Tibial nerve (tissue), 4 donors: Measurements from ENCODE around the gene SEPTIN1. TPM values are rescaled to one million over a fixed set of nuclear protein-coding genes. Genes with fewer than 3 reads are reported as not detected.

Source experiments
- DNase-seq, 2 donors: peaks; one replicate each; pipeline ENCODE4 v3.0.0-alpha.2; 2019; ENCODE audit warnings: low spot score in 2 of 2
- H3K27ac ChIP-seq, 4 donors: fragments of 200-600 bp; sonication (generic) in 3 of 4; one replicate each; pipeline ENCODE4 v1.5.1; 2017 to 2019; ENCODE audit warnings: mild to moderate bottlenecking in 1 of 4
- H3K27me3 ChIP-seq, 2 donors: fragments of 200-600 bp; sonication (generic) in 1 of 2; one replicate each; pipeline versions ENCODE4 v1.5.1 to v1.6.0; 2017 to 2019
- H3K36me3 ChIP-seq, 3 donors: fragments of 200-600 bp; sonication (generic); one replicate each; pipeline ENCODE4 v1.5.1; 2018 to 2019
- H3K4me1 ChIP-seq, 4 donors: fragments of 200-600 bp; sonication (generic) in 3 of 4; one replicate each; pipeline ENCODE4 v1.5.1; 2017 to 2019
- H3K4me3 ChIP-seq, 4 donors: fragments of 200-600 bp; sonication (generic) in 3 of 4; one replicate each; pipeline ENCODE4 v1.5.1; 2017 to 2019; ENCODE audit warnings: mild to moderate bottlenecking in 1 of 4, moderate library complexity in 1 of 4
- H3K9me3 ChIP-seq, 4 donors: fragments of 200-600 bp; sonication (generic) in 3 of 4; one replicate each; pipeline ENCODE4 v1.5.1; 2017 to 2019
- EP300 ChIP-seq, 2 donors: sonication (generic); formaldehyde crosslinking; IDR thresholded peaks; one replicate each; pipeline ENCODE4 v1.6.1; 2017; ENCODE audit warnings: antibody characterized with exemption in 2 of 2, mild to moderate bottlenecking in 1 of 2
- POLR2A ChIP-seq, 2 donors: fragments of 450-650 bp; IDR thresholded peaks; one replicate each; pipeline ENCODE4 v1.6.1; 2017; ENCODE audit warnings: antibody characterized with exemption in 2 of 2, mild to moderate bottlenecking in 2 of 2, moderate library complexity in 2 of 2
- WGBS, 2 donors: methylation state at CpG; one replicate each; pipeline ENCODE4 v1.1.5; 2018; 5-methylcytosine and 5-hydroxymethylcytosine counted together
- total RNA-seq, 4 donors: library from RNA; depleted of rRNA; stranded (reverse); fragments of >200 nt; gene quantifications; one replicate each; pipeline ENCODE4 v1.1.0, GENCODE V29; 2016
- TF ChIP-seq, protein P1 (sequence below), 5 experiments: fragments of 200-600 bp in 3 of 5; fragments of 450-650 bp in 2 of 5; sonication (generic) in 3 of 5; IDR thresholded peaks; one replicate each; pipeline ENCODE4 v1.5.1; 2016 to 2019; ENCODE audit warnings: antibody characterized with exemption in 5 of 5, mild to moderate bottlenecking in 3 of 5, moderate library complexity in 2 of 5

The SEPTIN1 gene
- total RNA-seq, 4 donors from 2014 or later = 1.4 to 4.8 (median 3.6) TPM; not detected in 1

DNA sequence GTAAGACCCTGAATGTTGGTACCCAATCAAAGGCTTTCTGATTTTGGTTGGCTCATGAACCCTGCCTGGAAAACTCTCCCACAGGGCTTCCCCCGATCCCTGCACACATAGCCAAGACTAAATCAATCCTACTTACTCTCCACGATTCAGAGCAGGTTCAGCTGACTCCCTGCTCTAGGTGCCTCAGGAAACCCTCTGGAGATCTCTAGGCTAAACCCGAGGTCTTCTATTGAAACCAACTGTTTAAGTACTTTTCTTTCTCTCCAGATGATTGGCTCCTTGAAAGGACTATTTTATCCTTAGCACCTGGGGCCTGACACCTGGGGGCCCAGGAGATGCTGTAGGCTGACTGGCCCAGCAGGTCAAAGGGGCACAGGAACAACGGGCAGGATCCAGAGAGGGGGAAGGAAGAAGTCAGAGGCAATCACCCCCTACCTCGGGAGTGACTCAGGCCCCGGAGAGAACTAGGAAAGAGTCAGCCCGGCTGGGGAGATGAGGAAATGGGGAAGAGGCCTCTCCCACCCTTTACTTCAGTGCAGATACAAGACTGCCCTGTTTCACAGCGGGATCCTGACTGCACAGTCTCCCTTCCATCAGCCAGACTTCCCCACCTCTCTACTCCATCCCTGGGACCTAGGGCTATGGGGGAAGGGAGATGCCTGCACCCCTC lies 14.1 kb downstream of the SEPTIN1 start:
- TF ChIP-seq, protein P1, sequence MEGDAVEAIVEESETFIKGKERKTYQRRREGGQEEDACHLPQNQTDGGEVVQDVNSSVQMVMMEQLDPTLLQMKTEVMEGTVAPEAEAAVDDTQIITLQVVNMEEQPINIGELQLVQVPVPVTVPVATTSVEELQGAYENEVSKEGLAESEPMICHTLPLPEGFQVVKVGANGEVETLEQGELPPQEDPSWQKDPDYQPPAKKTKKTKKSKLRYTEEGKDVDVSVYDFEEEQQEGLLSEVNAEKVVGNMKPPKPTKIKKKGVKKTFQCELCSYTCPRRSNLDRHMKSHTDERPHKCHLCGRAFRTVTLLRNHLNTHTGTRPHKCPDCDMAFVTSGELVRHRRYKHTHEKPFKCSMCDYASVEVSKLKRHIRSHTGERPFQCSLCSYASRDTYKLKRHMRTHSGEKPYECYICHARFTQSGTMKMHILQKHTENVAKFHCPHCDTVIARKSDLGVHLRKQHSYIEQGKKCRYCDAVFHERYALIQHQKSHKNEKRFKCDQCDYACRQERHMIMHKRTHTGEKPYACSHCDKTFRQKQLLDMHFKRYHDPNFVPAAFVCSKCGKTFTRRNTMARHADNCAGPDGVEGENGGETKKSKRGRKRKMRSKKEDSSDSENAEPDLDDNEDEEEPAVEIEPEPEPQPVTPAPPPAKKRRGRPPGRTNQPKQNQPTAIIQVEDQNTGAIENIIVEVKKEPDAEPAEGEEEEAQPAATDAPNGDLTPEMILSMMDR (IDR thresholded peaks at IDR 0.05) = no peak
- TF ChIP-seq EP300 (IDR thresholded peaks at IDR 0.05) (no peak), POLR2A (IDR thresholded peaks at IDR 0.05) (no peak)
- peak overlapping the region; percentile 70 to 89 (median 76) for H3K4me3 ChIP-seq
- H3K36me3 ChIP-seq = peaks cover 0 to 29% (median 0%) of the 10 kb centered on the region in 3 donors
- H3K4me1 ChIP-seq = peaks cover 0 to 56% (median 23%) of the 10 kb centered on the region in 4 donors
- peak overlapping the region in 3 of 4 donors; percentile 79 to 91 (median 88) for H3K27ac ChIP-seq
- DNase-seq = no peak
- H3K9me3 ChIP-seq = no peaks in the 10 kb centered on the region
- no peaks in the 10 kb centered on the region for H3K27me3 ChIP-seq
- 2 to 3% methylated on average over 8 of the region's 8 CpGs for WGBS, 2 donors

- Histone ChIP-seq H3K4me3 (peak overlapping the region; percentile 70 to 89 (median 76)), H3K27me3 (no peaks in the 10 kb centered on the region), H3K4me1 (peaks cover 0 to 56% (median 23%) of the 10 kb centered on the region in 4 donors), H3K36me3 (peaks cover 0 to 37% (median 0%) of the 10 kb centered on the region in 3 donors), H3K9me3 (no peaks in the 10 kb centered on the region), H3K27ac (peak overlapping the region in 3 of 4 donors; percentile 79 to 91 (median 88))
- no peak for DNase-seq
- TF ChIP-seq EP300 (IDR thresholded peaks at IDR 0.05) (no peak), POLR2A (IDR thresholded peaks at IDR 0.05) (no peak)
- TF ChIP-seq, protein P1 (IDR thresholded peaks at IDR 0.05) = no peak
- 67 to 68% methylated on average over 9 to 10 of the region's 10 CpGs for WGBS, 2 donors
Observed at GRCh38 chr16:30367349-30368009, 14.9 kb downstream of the SEPTIN1 start.

- H3K4me1 ChIP-seq = peaks cover 0 to 52% (median 23%) of the 10 kb centered on the region in 4 donors
- 65 to 83% methylated on average over 4 of the region's 4 CpGs for WGBS, 2 donors
Observed at GRCh38 chr16:30366511-30366910, 15.8 kb downstream of the SEPTIN1 start.

DNA sequence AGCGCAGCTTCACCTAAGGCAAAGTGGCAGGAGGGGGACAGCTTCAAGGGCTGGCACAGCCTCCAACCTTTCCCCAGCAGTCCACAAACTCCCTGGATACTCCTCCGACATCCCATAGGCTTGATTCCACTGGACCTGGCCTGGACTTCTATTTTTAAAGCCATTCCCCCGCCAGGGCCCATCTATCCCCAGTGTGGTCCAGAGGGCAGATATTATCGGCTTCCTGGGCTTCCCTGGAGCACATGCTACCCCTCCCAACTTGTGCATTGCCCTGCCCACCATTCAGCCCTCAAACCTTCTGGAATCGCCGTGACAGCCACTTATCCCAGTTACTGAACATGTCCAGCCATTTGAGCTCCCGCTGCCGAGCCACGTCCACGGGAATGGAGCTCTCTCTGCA lies 17.2 kb downstream of the SEPTIN1 start:
- no peak for DNase-seq
- peaks cover 0 to 56% (median 0%) of the 10 kb centered on the region in 3 donors for H3K36me3 ChIP-seq
- TF ChIP-seq EP300 (IDR thresholded peaks at IDR 0.05) (no peak), POLR2A (IDR thresholded peaks at IDR 0.05) (no peak)
- peaks cover 0 to 47% (median 21%) of the 10 kb centered on the region in 4 donors for H3K4me1 ChIP-seq
- no peak overlapping the region for H3K4me3 ChIP-seq
- H3K27ac ChIP-seq = no peak overlapping the region
- H3K9me3 ChIP-seq = no peaks in the 10 kb centered on the region
- WGBS, 2 donors = 71 to 76% methylated on average over 10 of the region's 10 CpGs
- H3K27me3 ChIP-seq = no peaks in the 10 kb centered on the region

More at GRCh38 chr16:30366511-30366910, 15.8 kb downstream of the SEPTIN1 start:
- TF ChIP-seq, protein P1 (IDR thresholded peaks at IDR 0.05) = no peak
- TF ChIP-seq POLR2A (IDR thresholded peaks at IDR 0.05) (no peak), EP300 (IDR thresholded peaks at IDR 0.05) (no peak)
- DNase-seq = no peak
- H3K27me3 ChIP-seq = no peaks in the 10 kb centered on the region
- no peaks in the 10 kb centered on the region for H3K9me3 ChIP-seq
- peaks cover 0 to 44% (median 0%) of the 10 kb centered on the region in 3 donors for H3K36me3 ChIP-seq
- no peak overlapping the region for H3K27ac ChIP-seq
- H3K4me3 ChIP-seq = no peak overlapping the region

DNA sequence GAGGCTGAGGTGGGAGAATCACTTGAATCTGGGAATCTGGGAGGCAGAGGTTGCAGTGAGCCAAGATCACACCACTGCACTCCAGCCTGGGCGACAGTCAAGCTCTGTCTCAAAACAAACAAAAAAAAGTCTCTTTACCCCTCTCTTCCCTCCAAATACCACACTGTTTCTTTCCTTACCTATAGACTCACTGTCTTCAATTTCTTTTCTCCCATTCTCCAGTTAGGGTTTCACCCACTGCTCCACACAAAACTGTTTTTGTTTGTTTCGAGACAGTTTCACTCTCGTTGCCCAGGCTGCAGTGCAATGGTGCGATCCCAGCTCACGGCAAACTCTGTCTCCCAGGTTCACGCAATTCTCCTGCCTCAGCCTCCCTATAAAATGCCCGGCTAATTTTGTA lies 21.2 kb downstream of the SEPTIN1 start:
- Histone ChIP-seq H3K4me3 (no peak overlapping the region), H3K27me3 (no peaks in the 10 kb centered on the region), H3K4me1 (peaks cover 0 to 31% (median 2%) of the 10 kb centered on the region in 4 donors), H3K36me3 (peaks cover 3 to 91% (median 4%) of the 10 kb centered on the region in 3 donors), H3K9me3 (no peaks in the 10 kb centered on the region), H3K27ac (no peak overlapping the region)
- no peak for TF ChIP-seq EP300 (IDR thresholded peaks at IDR 0.05)
- no peak for TF ChIP-seq POLR2A (IDR thresholded peaks at IDR 0.05)
- TF ChIP-seq, protein P1 (IDR thresholded peaks at IDR 0.05) = no peak
- 85 to 88% methylated on average over 7 of the region's 7 CpGs for WGBS, 2 donors
- no peak for DNase-seq
